Measurements from ENCODE around the gene UBE2D2.
"Not testable (repeated sequence)": the region's sequence is repeated elsewhere in the genome, so short reads cannot be mapped to it uniquely, and the experiment has no call there.

The UBE2D2 gene

GRCh38 chr5:139588962-139589361 is 27.8 kb downstream of the UBE2D2 start:
- Histone ChIP-seq H3K9me3 (ENCODE audit: severe bottlenecking) (no peaks in the 10 kb centered on the region), H3K27ac (ENCODE audit: poor library complexity, severe bottlenecking) (no peak overlapping the region), H3K36me3 (ENCODE audit: low read depth) (peaks cover 25% of the 10 kb centered on the region), H3K27me3 (ENCODE audit: insufficient read depth, poor library complexity, severe bottlenecking) (no peaks in the 10 kb centered on the region), H3K4me1 (ENCODE audit: insufficient read depth, poor library complexity, severe bottlenecking) (peaks cover 10% of the 10 kb centered on the region), H3K4me3 (ENCODE audit: severe bottlenecking) (no peak overlapping the region)
- TF ChIP-seq, protein P1, sequence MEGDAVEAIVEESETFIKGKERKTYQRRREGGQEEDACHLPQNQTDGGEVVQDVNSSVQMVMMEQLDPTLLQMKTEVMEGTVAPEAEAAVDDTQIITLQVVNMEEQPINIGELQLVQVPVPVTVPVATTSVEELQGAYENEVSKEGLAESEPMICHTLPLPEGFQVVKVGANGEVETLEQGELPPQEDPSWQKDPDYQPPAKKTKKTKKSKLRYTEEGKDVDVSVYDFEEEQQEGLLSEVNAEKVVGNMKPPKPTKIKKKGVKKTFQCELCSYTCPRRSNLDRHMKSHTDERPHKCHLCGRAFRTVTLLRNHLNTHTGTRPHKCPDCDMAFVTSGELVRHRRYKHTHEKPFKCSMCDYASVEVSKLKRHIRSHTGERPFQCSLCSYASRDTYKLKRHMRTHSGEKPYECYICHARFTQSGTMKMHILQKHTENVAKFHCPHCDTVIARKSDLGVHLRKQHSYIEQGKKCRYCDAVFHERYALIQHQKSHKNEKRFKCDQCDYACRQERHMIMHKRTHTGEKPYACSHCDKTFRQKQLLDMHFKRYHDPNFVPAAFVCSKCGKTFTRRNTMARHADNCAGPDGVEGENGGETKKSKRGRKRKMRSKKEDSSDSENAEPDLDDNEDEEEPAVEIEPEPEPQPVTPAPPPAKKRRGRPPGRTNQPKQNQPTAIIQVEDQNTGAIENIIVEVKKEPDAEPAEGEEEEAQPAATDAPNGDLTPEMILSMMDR (IDR thresholded peaks at IDR 0.05; ENCODE audit: poor library complexity, severe bottlenecking): no peak
- ATAC-seq (ENCODE audit: low read depth) (no peak), DNase-seq (ENCODE audit: low spot score) (no peak)

DNA sequence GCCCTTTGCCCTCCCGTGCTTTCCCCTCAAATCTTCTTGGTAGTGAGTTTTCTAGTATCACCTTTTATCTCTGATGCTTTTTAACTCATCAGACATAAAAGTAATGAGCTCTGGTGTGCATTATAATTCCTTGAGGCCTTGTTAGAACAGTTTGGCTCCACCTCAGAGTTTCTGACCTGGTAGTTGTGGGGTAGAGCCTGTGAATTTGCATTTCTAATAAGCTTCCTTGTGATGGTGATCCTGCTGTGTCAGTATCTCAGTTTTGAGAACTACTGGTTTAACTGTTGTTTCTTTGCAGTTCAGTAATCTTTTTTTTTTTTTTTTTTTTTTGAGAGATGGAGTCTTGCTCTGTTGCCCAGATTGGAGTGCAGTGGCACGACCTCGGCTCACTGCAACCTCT is 31.1 kb downstream of the UBE2D2 start:
- Histone ChIP-seq H3K4me3 (ENCODE audit: severe bottlenecking) (no peak overlapping the region), H3K36me3 (ENCODE audit: low read depth) (peaks cover 30% of the 10 kb centered on the region), H3K27ac (ENCODE audit: poor library complexity, severe bottlenecking) (peak overlapping the region; percentile 37), H3K9me3 (ENCODE audit: severe bottlenecking) (no peaks in the 10 kb centered on the region), H3K27me3 (ENCODE audit: insufficient read depth, poor library complexity, severe bottlenecking) (no peaks in the 10 kb centered on the region), H3K4me1 (ENCODE audit: insufficient read depth, poor library complexity, severe bottlenecking) (peaks cover 13% of the 10 kb centered on the region)
- TF ChIP-seq, protein P1 (IDR thresholded peaks at IDR 0.05; ENCODE audit: poor library complexity, severe bottlenecking): no peak
- no peak for ATAC-seq (ENCODE audit: low read depth)
- DNase-seq (ENCODE audit: low spot score): no peak

DNA sequence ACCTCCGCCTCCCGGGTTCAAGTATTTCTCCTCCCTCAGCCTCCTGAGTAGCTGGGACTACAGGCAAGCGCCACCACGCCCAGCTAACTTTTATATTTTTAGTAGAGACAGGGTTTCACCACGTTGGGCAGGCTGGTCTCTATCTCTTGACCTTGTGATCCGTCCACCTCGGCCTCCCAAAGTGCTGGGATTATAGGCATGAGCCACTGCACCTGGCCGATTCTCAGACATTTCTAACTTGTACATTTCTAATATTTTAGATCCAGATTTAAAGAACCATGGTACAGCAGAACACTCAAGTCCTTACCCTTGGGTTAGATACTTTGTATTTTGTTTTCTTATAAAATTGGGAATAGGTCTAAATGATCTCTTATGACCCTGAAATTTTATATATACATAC is 31.9 kb downstream of the UBE2D2 start:
- Histone ChIP-seq H3K4me1 (ENCODE audit: insufficient read depth, poor library complexity, severe bottlenecking) (peaks cover 14% of the 10 kb centered on the region), H3K27ac (ENCODE audit: poor library complexity, severe bottlenecking) (peak overlapping the region; percentile 37), H3K36me3 (ENCODE audit: low read depth) (peaks cover 38% of the 10 kb centered on the region)
- not testable (repeated sequence) for H3K9me3 ChIP-seq (ENCODE audit: severe bottlenecking); DNase-seq (ENCODE audit: low spot score); H3K4me3 ChIP-seq (ENCODE audit: severe bottlenecking); H3K27me3 ChIP-seq (ENCODE audit: insufficient read depth, poor library complexity, severe bottlenecking); ATAC-seq (ENCODE audit: low read depth)

GRCh38 chr5:139593716-139594319 is 32.7 kb downstream of the UBE2D2 start:
- peaks cover 32% of the 10 kb centered on the region for H3K36me3 ChIP-seq (ENCODE audit: low read depth)
- TF ChIP-seq, protein P1 (IDR thresholded peaks at IDR 0.05; ENCODE audit: poor library complexity, severe bottlenecking): no peak
- no peak for DNase-seq (ENCODE audit: low spot score)
- H3K9me3 ChIP-seq (ENCODE audit: severe bottlenecking): no peaks in the 10 kb centered on the region
- H3K4me1 ChIP-seq (ENCODE audit: insufficient read depth, poor library complexity, severe bottlenecking): peaks cover 15% of the 10 kb centered on the region
- no peaks in the 10 kb centered on the region for H3K27me3 ChIP-seq (ENCODE audit: insufficient read depth, poor library complexity, severe bottlenecking)
- H3K27ac ChIP-seq (ENCODE audit: poor library complexity, severe bottlenecking): peak overlapping the region; percentile 37
- ATAC-seq (ENCODE audit: low read depth): peak; percentile 92
- no peak overlapping the region for H3K4me3 ChIP-seq (ENCODE audit: severe bottlenecking)

DNA sequence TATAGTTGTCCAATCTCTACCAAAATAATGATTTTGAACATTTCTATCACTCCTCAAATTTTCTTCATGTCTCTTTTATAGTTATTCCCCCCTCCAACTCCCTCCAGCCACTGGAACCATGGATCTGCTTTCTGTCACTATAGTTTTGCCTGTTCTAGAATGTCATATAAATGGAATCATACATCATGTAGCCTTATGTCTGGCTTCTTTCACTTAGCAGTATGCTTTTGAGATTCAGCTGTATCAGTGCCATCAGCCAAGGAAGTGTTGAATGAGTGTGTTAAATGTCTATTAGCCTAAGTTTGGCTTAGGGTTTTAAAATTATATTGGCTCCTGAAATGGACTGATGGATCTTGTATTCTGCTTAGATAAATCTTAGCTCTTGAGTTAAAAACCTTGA is 36.0 kb downstream of the UBE2D2 start:
- DNase-seq (ENCODE audit: low spot score) (no peak), ATAC-seq (ENCODE audit: low read depth) (no peak)
- peak overlapping the region; percentile 70 for H3K27ac ChIP-seq (ENCODE audit: poor library complexity, severe bottlenecking)
- TF ChIP-seq, protein P1 (IDR thresholded peaks at IDR 0.05; ENCODE audit: poor library complexity, severe bottlenecking): no peak
- peaks cover 56% of the 10 kb centered on the region for H3K36me3 ChIP-seq (ENCODE audit: low read depth)
- no peak overlapping the region for H3K4me3 ChIP-seq (ENCODE audit: severe bottlenecking)
- H3K4me1 ChIP-seq (ENCODE audit: insufficient read depth, poor library complexity, severe bottlenecking): peaks cover 37% of the 10 kb centered on the region
- H3K9me3 ChIP-seq (ENCODE audit: severe bottlenecking): no peaks in the 10 kb centered on the region
- no peaks in the 10 kb centered on the region for H3K27me3 ChIP-seq (ENCODE audit: insufficient read depth, poor library complexity, severe bottlenecking)

- not testable (repeated sequence) for H3K4me3 ChIP-seq (ENCODE audit: severe bottlenecking); H3K9me3 ChIP-seq (ENCODE audit: severe bottlenecking); ATAC-seq (ENCODE audit: low read depth); H3K27me3 ChIP-seq (ENCODE audit: insufficient read depth, poor library complexity, severe bottlenecking); DNase-seq (ENCODE audit: low spot score)
- H3K27ac ChIP-seq (ENCODE audit: poor library complexity, severe bottlenecking): peak overlapping the region; percentile 70
- peaks cover 67% of the 10 kb centered on the region for H3K36me3 ChIP-seq (ENCODE audit: low read depth)
- peaks cover 31% of the 10 kb centered on the region for H3K4me1 ChIP-seq (ENCODE audit: insufficient read depth, poor library complexity, severe bottlenecking)
Measured at GRCh38 chr5:139598601-139598965, 37.4 kb downstream of the UBE2D2 start.

All from RWPE2 (cell line).